RCC 7860 (cell line): ENCODE data around the gene CBX7.
A peak's percentile ranks its signal among the peaks of the same experiment; 100 is the strongest.

ENCODE experiments used
- DNase-seq: peaks from one replicate; pipeline ENCODE4 v3.0.0-alpha.2; 2015; ENCODE audit warnings: low spot score
- FAIRE-seq: peaks from 2 replicates; lab custom pipeline; 2012; peaks lifted over from hg19 to GRCh38; lab: Jason Lieb, UNC

Gene CBX7

GRCh38 chr22:39148026-39148726 lies 4.3 kb downstream of the CBX7 start:
- no peak for FAIRE-seq

DNA sequence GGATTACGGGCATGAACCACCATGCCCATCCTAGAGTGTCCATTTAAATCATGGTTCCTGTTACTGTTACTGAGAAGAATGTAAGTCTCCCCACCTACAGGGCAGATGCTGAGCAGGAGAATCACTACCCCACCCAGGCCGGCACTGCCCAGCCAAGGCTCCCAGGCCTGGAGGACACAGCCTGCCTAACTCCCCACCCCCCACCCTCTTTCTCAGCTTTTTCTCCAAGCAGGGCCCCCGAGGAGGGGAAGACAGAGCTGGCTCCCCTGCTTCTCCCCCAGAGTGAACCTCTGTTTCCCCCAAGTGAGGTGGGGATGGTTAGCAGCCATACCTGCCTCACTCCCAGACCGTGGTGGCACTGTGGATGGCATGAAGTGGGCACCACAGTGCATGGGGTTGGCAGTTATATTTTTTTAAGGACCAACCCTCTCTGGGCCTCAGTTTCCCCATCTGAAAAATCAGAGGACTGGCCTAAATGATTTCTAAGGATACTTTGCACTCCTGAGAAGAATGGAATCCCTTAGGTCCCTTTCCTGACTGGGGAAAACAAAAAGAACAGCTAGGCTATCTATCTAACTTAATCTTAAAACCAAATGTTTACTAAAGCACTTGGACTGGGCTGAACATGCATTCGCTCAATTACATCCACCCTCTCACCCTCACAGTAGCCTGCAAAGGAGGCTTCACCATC lies 5.0 kb downstream of the CBX7 start:
- FAIRE-seq, result no peak
- no peak for DNase-seq

More at GRCh38 chr22:39148026-39148726, 4.3 kb downstream of the CBX7 start:
- DNase-seq, result no peak

GRCh38 chr22:39146256-39147101 lies 6.0 kb downstream of the CBX7 start:
- no peak for DNase-seq
- no peak for FAIRE-seq

GRCh38 chr22:39144101-39144767 lies 8.2 kb downstream of the CBX7 start:
- DNase-seq (peak; percentile 17), FAIRE-seq (no peak)

DNA sequence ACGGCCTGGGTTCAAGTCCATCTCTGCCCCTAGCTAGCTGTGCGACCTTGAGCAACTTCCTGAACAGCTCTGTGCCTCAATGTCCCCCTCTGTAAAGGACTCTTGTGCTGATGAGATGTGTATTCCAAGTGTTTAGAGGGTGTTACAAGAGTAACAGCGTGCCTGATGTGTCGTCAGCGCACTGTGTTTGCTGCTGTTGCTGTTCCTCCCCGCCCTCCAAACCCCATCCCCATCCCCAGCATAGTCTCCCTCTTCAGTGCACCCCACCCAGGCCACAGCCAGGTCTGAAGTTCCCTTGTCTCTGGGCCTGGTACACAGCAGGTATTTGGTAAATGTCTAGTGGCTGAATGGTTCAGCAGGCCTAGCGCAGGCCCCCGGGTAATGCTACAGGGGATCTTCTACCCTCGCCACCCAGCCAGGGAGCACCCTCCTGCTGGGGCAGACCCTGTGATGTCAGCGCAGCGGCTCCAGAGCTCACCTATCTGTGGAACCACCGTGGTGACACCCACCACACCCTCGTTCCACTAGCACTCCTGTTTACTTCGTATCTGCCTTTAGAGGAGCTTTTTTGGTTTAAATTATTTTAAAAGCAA lies 10.3 kb downstream of the CBX7 start:
- DNase-seq, result no peak
- no peak for FAIRE-seq

GRCh38 chr22:39139933-39140332 lies 12.5 kb downstream of the CBX7 start:
- DNase-seq, result no peak
- no peak for FAIRE-seq

DNA sequence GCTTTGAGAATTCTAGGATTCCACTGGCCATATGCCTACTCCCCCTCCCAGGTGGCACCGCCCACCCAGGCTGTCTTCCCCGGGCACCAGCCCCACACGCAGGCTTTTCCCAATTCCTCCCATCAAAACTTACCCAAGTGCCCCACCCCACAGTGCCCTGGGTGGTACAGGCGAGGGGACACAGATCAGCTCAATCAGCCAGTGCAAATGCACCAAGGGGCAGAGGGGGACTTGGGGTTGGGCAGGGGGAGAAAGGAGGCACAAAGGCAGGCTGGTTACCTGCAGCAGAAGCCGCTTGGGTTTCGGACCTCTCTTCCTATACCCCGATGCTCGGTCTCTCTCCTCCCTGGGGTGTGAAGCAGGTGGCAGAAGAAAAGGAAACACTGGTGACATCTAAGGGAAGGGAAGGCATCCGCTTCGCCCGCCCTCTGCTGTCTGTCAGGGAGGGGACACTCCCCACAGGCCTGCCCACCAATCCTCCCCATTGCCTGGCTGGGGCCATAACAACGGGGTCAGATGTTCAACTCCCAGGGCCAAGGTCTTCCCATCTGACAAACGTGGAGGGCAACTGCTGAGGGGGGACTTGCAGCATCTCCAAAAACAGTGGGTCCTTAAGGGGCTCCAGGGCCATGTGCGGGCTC lies 14.0 kb downstream of the CBX7 start:
- no peak for FAIRE-seq
- no peak for DNase-seq

GRCh38 chr22:39136317-39136716 lies 16.2 kb downstream of the CBX7 start:
- DNase-seq, result no peak
- no peak for FAIRE-seq

DNA sequence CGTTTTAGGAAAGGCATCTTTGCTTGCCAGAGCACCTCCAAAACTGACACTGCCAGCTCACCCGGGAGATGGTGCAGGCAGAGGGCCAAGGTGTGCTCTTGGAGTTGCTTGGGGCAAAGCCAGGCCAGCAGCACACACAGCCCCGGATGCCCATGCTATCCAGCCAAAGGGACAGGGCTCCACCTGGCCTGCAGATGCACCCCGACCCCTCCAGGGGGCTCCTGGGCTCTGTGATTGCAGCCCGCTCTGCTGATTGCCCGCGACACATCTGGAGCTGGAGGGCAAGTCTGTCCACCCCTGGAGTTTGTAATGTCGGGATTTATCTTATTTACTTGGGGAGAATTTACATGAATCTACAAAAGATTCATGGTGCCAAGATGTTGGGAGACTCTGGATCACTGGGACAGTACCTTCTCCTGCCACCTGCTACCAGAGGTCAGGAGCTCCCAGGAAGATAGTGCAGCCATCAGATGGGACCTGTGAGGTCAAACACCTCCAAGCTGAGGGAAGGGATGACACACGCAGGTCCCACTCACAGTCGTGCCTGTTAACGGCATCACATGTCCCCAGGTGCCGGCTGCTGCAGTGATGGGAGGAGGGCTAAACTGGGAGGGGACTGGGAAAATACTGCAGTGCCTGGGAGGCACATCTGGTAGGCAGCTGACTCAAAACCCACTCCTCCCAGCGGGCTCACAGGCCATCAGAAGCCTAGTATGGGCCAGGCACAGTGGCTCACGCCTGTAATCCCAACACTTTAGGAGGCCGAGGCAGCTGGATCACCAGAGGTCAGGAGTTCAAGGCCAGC lies 17.2 kb downstream of the CBX7 start:
- no peak for FAIRE-seq
- peak; percentile 18 for DNase-seq

- FAIRE-seq (no peak), DNase-seq (no peak)
Measured at GRCh38 chr22:39134366-39135091, 18.0 kb downstream of the CBX7 start.

DNA sequence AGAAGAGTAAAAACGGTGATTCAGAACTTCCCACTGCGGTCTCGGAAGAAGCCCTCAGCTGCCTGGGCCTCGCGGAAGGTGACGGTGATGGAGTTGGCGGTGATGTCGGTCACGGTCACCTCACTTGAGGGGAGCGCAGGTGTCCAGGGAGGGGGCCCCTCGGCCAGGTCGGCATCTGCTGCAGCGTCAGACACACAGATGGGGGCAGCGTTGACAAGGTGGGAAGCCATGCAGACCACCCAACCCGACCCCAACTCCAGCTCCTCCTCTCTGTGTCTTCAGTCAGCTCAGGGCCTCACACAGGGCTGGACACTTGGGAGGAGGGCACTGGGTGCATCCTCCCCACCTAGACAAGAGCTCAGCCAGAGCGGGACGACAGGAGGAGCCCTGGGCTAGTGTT lies 18.6 kb downstream of the CBX7 start:
- DNase-seq, result no peak
- FAIRE-seq, result no peak

DNA sequence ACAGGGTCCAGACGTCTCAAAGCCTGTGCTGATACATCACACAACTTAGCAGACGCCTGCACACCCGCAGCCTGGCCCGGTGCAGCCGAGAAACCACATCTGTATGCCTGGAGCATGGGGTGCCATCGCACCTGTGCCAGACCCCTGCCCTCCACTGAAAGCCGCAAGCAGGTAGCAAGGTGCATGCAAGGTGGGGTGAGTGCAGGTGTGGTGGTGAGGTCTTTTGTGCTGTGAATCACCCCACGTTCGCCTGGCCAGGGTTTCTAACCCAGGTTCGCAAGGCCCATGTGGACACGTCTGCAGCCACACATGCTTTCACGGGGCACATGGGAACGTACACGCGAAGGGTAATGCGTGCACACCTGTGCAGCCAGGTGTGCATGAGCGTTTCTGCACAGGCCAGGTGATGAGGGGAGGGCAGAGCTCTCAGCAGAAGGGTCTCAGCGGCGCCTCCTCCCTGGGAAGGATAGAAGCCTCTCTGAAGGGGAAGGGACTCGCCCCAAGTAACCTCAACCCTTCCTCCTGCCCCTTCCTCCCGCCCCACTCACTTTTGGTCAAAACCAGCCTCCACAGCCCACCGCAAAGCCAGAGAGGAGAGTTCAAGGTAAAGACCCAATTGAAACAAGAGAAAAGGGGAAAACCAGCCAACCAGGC lies 19.5 kb downstream of the CBX7 start:
- no peak for FAIRE-seq
- DNase-seq, result no peak

DNA sequence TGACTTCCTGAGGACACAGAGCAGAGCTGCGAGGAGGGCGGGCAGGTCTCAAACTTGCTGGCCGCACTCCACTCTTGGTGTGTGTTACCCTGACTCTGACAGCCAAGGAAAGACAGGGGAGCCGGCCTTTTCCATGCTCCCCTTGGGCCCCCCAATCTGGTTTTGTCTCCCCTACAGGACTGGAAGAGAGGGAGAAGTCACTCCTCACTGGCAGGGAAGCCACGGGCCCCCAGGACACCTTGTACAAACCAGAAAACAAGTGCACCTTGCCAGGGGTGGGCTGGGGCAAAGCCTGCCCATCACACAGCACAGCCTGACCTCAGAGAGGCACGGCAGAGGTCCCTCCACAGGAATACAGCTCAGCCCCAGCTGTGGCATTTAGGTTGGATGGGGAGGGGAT lies 20.2 kb downstream of the CBX7 start:
- no peak for DNase-seq
- no peak for FAIRE-seq

GRCh38 chr22:39130892-39131855 lies 21.3 kb downstream of the CBX7 start:
- FAIRE-seq (no peak), DNase-seq (no peak)

- FAIRE-seq (no peak), DNase-seq (no peak)
Measured at GRCh38 chr22:39130152-39130704, 22.3 kb downstream of the CBX7 start.

- no peak for FAIRE-seq
Measured at GRCh38 chr22:39129746-39130145, 22.7 kb downstream of the CBX7 start.

DNA sequence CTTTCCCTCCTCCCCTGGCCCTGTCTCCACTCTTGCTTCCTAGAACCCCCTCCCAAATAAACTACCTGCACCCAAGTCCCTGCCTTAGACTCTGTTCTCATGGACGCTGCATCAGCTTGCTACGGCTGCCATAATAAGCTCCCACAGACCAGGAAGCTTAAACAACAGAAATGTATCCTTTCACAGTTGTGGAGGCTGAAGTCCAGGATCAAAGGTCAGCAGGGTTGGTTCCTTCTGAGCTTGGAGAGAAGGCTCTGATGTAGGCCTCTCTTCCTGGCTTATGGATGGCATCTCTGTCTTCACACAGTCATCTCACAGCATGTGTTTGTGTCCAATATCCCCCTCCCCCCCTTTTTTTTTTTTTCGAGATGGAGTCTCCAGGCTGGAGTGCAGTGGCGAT lies 23.4 kb downstream of the CBX7 start:
- no peak for FAIRE-seq
- DNase-seq, result no peak

More at GRCh38 chr22:39129746-39130145, 22.7 kb downstream of the CBX7 start:
- no peak for DNase-seq
